ENCODE results near the gene MAP2K7. TPM values are rescaled to one million over a fixed set of nuclear protein-coding genes. Genes with fewer than 3 reads are reported as not detected.
A peak's percentile ranks its signal among the peaks of the same experiment; 100 is the strongest.
"Not testable (repeated sequence)": the region's sequence is repeated elsewhere in the genome, so short reads cannot be mapped to it uniquely, and the experiment has no call there.

MAP2K7 gene
- total RNA-seq, 1 experiment from 2014 or later: 54.0 TPM

DNA sequence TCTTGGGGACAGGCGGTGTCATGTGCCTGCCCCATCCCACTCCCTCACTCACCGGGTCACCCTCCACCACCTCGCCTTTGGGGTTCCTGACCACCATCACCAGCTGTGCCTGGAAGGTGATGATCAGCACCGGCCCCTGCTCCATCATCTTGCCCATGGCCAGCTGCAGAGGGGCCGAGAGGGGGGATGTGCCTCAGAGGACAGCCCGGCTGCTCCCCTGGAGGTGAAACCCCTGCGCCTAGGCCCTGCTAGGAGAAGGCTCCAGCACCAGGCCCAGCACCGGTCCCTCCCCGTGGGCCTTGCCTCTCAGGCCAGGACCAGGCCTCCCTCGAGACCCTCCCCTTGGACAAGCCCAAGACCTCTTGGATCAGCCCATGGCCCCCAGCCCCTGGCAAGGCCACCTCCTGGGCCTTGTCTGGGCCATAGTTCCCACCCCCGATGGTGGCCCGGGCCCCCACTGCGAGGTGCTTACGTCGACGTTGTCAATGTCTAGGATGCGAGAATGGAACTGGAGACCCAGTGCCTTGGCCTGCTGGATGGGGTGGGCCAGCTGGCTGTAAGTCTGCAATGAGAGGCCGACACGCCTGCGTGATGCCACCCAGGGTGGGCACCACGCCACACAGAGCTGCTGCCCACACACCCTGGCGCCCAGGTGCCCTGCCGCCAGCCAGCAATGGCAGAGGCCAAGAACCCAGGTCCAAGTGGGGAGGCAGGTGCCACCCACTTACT lies 24.1 kb downstream of the MAP2K7 start:
- intact Hi-C loops (cut with micrococcal nuclease; ENCODE audit: unreplicated experiment): loop anchor here (5.0 to 10.0 kb wide), 2 partner anchors 253 to 325 kb away; partner anchors contain the start of gene MCEMP1
- H3K4me3 ChIP-seq: no peak overlapping the region
- no peaks in the 10 kb centered on the region for H3K36me3 ChIP-seq (ENCODE audit: low read depth)
- peaks cover 8% of the 10 kb centered on the region; the same call in 1 of the 2 replicates for H4K20me1 ChIP-seq (ENCODE audit: insufficient read depth)
- H2AFZ ChIP-seq: no peak overlapping the region
- TF ChIP-seq CTCF (conservative IDR thresholded peaks at IDR 0.05) (no peak), EZH2 (IDR thresholded peaks at IDR 0.05; ENCODE audit: low read depth) (no peak)
- H3K9me2 ChIP-seq (ENCODE audit: insufficient read depth): no peaks in the 10 kb centered on the region
- peaks cover 28% of the 10 kb centered on the region for H3K4me1 ChIP-seq (replicated peaks; ENCODE audit: insufficient read depth)
- 0 out of 2 replicates have a peak, but pooled peaks cover 4% of the 10 kb centered on the region for H3K79me2 ChIP-seq (ENCODE audit: low read depth)
- H3K4me2 ChIP-seq: peak overlapping the region; percentile 64; the same call in 1 of the 2 replicates
- no peak for DNase-seq
- H3K27me3 ChIP-seq (ENCODE audit: insufficient read depth, low read depth): no peaks in the 10 kb centered on the region
- H3F3A ChIP-seq (ENCODE audit: insufficient read depth, low read depth): peaks cover 48% of the 10 kb centered on the region
- ChIA-PET CTCF (no interaction called here), POLR2A (ENCODE audit: unreplicated experiment) (interaction anchor here (0.6 kb wide), 1 partner anchor 318 kb away, joined by 10 read pairs; no protein-coding TSS in a partner anchor)
- H3K27ac ChIP-seq: peak overlapping the region; percentile 92
- no peaks in the 10 kb centered on the region for H3K9me3 ChIP-seq (ENCODE audit: insufficient read depth, low read depth)
- BruUV-seq (replicated peaks): no TSS peak

- peaks cover 28% of the 10 kb centered on the region for H3K4me1 ChIP-seq (replicated peaks; ENCODE audit: insufficient read depth)
- BruUV-seq (replicated peaks): no TSS peak
- H4K20me1 ChIP-seq (ENCODE audit: insufficient read depth): 0 out of 2 replicates have a peak, but pooled peaks cover 8% of the 10 kb centered on the region
- no peaks in the 10 kb centered on the region; the same call in 1 of the 2 replicates for H3K36me3 ChIP-seq (ENCODE audit: low read depth)
- no peaks in the 10 kb centered on the region for H3K79me2 ChIP-seq (ENCODE audit: low read depth)
- no peak overlapping the region for H2AFZ ChIP-seq
- H3K27me3 ChIP-seq (ENCODE audit: insufficient read depth, low read depth): no peaks in the 10 kb centered on the region
- H3F3A ChIP-seq (ENCODE audit: insufficient read depth, low read depth): peaks cover 48% of the 10 kb centered on the region
- DNase-seq: no peak
- ChIA-PET POLR2A (ENCODE audit: unreplicated experiment) (interaction anchor here (0.7 to 0.9 kb wide), 3 partner anchors 15 to 141 kb away, joined by 7 to 37 read pairs (median 14); partner anchors contain the start of gene TIMM44), CTCF (interaction anchor here (0.8 to 2.7 kb wide), 2 partner anchors 15 to 76 kb away, joined by 4 to 25 read pairs; partner anchors contain the start of gene TIMM44)
- no peaks in the 10 kb centered on the region for H3K9me2 ChIP-seq (ENCODE audit: insufficient read depth)
- H3K9me3 ChIP-seq (ENCODE audit: insufficient read depth, low read depth): no peaks in the 10 kb centered on the region
- intact Hi-C loops (cut with micrococcal nuclease; ENCODE audit: unreplicated experiment): loop anchor here (5.0 to 10.0 kb wide), 2 partner anchors 254 to 324 kb away; partner anchors contain the start of gene MCEMP1
- no peak overlapping the region for H3K4me3 ChIP-seq
- no peak for TF ChIP-seq CTCF (conservative IDR thresholded peaks at IDR 0.05)
- no peak for TF ChIP-seq EZH2 (IDR thresholded peaks at IDR 0.05; ENCODE audit: low read depth)
- peak overlapping the region; percentile 92 for H3K27ac ChIP-seq
- H3K4me2 ChIP-seq: peak overlapping the region; percentile 64
Observed at GRCh38 chr19:7928334-7928706, 24.6 kb downstream of the MAP2K7 start.

DNA sequence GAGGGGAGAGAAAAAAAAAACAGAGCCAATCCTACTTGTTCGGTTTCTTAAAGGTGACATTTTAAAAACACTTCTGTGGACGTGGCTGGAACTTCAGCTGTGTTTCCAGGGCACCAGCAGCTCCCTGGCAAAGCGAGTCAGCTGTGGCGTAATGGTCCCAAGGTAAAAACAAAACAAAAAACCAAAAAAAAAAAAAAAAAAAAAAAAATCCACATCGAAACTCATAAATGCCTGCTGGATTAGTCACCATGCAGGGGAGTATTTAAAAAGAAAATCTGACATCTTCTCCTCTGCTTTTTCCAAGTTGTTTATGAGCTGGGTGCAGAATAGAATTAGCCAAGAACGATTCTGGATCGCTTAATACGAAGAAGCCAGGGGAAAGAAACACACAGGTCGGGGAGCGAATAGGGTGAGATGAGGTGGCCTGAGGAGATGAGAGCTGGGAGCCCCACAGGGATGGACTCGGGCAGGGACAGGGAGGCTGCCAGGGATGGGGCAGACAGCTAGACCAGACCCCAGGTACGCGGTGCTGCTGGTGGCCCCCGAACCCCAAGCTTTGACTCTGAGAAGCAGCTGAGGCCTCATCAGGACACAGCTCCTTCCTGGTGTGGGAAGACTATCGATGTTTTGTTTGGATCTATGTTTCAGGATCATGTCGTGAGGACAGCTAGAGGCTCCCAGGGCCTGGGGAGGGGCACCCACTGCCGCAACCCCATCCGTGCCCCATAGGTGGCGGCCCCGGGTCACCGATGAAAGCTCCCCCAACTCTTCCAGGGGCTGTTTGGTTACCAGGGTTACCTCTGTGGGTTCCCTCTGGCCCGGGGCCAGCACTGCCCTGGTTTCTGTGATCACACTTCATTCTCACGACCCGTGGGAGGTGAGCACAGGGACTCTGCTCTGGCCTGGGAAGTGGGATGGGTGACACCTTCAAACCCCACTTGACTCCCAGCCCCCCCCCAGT lies 25.3 kb downstream of the MAP2K7 start:
- Histone ChIP-seq H3K4me1 (replicated peaks; ENCODE audit: insufficient read depth) (peaks cover 28% of the 10 kb centered on the region), H3K4me2 (peak overlapping the region; percentile 64), H3K79me2 (ENCODE audit: low read depth) (no peaks in the 10 kb centered on the region), H3K4me3 (no peak overlapping the region), H3K27me3 (ENCODE audit: insufficient read depth, low read depth) (no peaks in the 10 kb centered on the region), H3K36me3 (ENCODE audit: low read depth) (peaks cover 5% of the 10 kb centered on the region; the same call in 1 of the 2 replicates), H2AFZ (no peak overlapping the region), H3K27ac (peak overlapping the region; percentile 92), H3K9me2 (ENCODE audit: insufficient read depth) (no peaks in the 10 kb centered on the region), H4K20me1 (ENCODE audit: insufficient read depth) (0 out of 2 replicates have a peak, but pooled peaks cover 8% of the 10 kb centered on the region), H3F3A (ENCODE audit: insufficient read depth, low read depth) (peaks cover 48% of the 10 kb centered on the region), H3K9me3 (ENCODE audit: insufficient read depth, low read depth) (no peaks in the 10 kb centered on the region)
- no peak for TF ChIP-seq EZH2 (IDR thresholded peaks at IDR 0.05; ENCODE audit: low read depth)
- peak; percentile 75 for TF ChIP-seq CTCF (conservative IDR thresholded peaks at IDR 0.05)
- ChIA-PET POLR2A (ENCODE audit: unreplicated experiment) (interaction anchor here (0.5 to 0.9 kb wide), 7 partner anchors 14 to 414 kb away, joined by 3 to 37 read pairs (median 6); partner anchors contain the start of genes KANK3, TGFBR3L and TIMM44), CTCF (interaction anchor here (0.6 to 2.7 kb wide), 7 partner anchors 15 to 362 kb away, joined by 3 to 25 read pairs (median 4); partner anchors contain the start of gene TIMM44)
- peak; percentile 80 to 89 for DNase-seq
- intact Hi-C loops (cut with micrococcal nuclease; ENCODE audit: unreplicated experiment): loop anchor here (5.0 to 10.0 kb wide), 2 partner anchors 254 to 323 kb away; partner anchors contain the start of gene MCEMP1
- BruUV-seq (replicated peaks): TSS peak; percentile 77

- peak in 1 of 2 experiments; percentile 70 for DNase-seq
- H3K9me3 ChIP-seq (ENCODE audit: insufficient read depth, low read depth); H3K9me2 ChIP-seq (ENCODE audit: insufficient read depth); H4K20me1 ChIP-seq (ENCODE audit: insufficient read depth); H2AFZ ChIP-seq; H3K79me2 ChIP-seq (ENCODE audit: low read depth); H3K4me3 ChIP-seq; intact Hi-C loops (cut with micrococcal nuclease; ENCODE audit: unreplicated experiment); BruUV-seq (replicated peaks); H3K27me3 ChIP-seq (ENCODE audit: insufficient read depth, low read depth): not testable (repeated sequence)
- Histone ChIP-seq H3K27ac (peak overlapping the region; percentile 92), H3K4me2 (peak overlapping the region; percentile 64), H3K4me1 (replicated peaks; ENCODE audit: insufficient read depth) (peaks cover 28% of the 10 kb centered on the region), H3F3A (ENCODE audit: insufficient read depth, low read depth) (peaks cover 48% of the 10 kb centered on the region), H3K36me3 (ENCODE audit: low read depth) (peaks cover 12% of the 10 kb centered on the region)
- CTCF ChIA-PET: interaction anchor here (0.5 to 2.7 kb wide), 3 partner anchors 10 to 335 kb away, joined by 3 to 25 read pairs (median 5); partner anchors contain the start of genes SNAPC2 and TIMM44
- POLR2A ChIA-PET (ENCODE audit: unreplicated experiment): interaction anchor here (0.6 kb wide), 1 partner anchor 1873 kb away, joined by 3 read pairs; no protein-coding TSS in a partner anchor
Observed at GRCh38 chr19:7930030-7930429, 26.4 kb downstream of the MAP2K7 start.
